Measurements from ENCODE around the gene CCT7.

CCT7 gene

DNA sequence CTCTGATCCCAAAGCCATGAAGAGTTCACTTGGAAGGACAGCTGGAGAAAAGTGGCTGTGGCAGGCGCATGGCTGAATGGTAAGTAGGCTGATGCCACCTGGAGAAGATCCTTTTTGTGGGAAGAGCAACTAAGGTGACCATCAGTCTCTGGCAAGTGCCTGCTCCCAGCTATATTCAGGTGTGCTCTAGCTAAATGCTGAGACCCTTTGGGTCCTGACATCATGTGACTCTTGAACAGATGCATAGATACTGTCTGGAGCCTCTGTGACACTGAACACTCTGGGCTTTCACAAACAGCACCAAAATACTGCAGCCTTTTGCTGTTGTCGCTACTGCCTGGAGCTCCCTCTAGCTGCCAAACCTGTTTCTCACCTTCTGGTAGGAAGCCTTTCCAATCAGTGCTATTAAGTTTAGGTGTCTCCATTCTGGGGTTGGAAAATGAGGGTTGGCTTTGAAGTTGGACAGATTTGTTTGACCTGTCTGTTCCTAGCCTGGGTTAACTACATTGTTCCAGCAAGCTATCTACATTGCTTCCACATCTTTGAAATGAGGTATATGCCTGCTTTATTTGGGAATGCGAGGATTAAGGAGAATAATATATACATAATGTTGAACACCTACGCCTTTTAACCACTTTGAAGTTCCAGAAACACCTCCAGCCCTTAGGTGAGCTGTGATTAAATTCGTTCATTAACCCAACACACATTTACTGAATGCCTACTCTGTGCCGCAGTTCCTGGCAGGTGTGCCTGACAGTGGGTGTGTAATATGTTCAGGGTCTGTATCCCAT lies 56.1 kb downstream of the CCT7 start:
- H3K27ac Mint-ChIP-seq = no peak overlapping the region
- ATAC-seq = no peak
- H3K4me3 Mint-ChIP-seq = no peak overlapping the region
- H3K9me3 Mint-ChIP-seq = no peaks in the 10 kb centered on the region
- H3K27me3 Mint-ChIP-seq = peaks cover 23% of the 10 kb centered on the region
- H3K36me3 Mint-ChIP-seq = no peaks in the 10 kb centered on the region
- peaks cover 32% of the 10 kb centered on the region for H3K4me1 Mint-ChIP-seq

DNA sequence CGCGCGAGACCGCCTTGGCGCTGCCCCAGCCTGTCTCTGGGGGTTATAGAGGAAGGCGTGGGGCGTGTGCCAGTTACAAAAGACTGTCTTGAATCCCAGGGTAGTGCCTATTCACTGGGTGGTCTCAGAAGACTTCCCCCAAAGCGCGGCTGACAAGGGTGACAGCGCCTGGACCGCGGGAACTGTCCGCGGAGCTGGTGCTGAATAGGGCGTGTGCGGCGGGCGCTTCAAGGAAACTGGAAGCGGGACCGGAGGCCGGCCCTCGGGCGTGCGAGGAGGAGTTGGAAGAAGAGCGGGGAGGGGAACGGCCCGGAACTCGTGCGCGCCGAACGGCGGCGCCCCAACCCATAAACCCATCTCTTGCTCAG lies 57.0 kb downstream of the CCT7 start:
- no peak for ATAC-seq
- H3K27me3 Mint-ChIP-seq = peaks cover 32% of the 10 kb centered on the region
- peak overlapping the region; percentile 51 for H3K27ac Mint-ChIP-seq
- H3K4me3 Mint-ChIP-seq = peak overlapping the region; percentile 75
- no peaks in the 10 kb centered on the region for H3K36me3 Mint-ChIP-seq
- peaks cover 24% of the 10 kb centered on the region for H3K4me1 Mint-ChIP-seq
- no peaks in the 10 kb centered on the region for H3K9me3 Mint-ChIP-seq

DNA sequence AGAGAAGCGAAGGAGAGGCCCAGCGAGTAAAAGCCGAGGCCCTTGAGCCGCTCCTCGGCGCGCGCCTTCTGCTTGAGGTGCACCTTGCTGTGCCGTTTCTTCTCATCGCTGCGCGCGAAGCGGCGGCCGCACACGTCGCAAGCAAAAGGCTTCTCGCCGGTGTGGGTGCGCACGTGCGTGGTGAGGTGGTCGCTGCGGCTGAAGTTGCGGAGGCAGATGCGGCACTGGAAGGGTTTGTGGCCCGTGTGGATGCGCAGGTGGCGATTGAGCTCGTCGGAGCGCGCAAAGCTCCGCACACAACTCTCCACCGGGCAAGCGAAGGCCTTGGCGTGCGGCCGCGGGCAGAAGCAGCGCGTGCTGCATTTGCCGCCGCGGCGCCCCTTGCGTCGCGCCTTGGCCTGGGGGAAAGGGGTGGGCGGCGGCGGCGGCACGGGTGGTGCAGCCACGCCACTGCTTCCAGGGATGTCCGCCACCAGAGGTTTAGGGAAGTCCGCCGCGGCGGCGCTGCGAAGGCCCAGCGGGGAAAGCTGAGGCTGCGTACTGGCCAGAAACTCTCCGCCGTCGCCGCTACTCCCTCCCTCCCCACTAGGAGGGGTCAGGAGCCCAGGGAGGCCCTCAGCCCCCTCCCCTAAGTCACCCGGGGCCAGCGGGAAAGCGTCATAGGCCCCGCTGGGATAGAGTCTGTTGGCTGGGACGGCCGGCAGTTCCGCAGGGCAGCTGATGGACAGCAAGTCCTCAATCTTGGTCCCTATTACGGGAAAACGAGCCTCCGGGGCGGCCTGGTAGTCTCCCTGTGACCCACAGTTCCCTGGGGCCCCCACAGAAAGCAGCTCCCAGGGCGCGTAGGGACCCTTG lies 57.6 kb downstream of the CCT7 start:
- Mint-ChIP-seq H3K27me3 (peaks cover 38% of the 10 kb centered on the region), H3K36me3 (no peaks in the 10 kb centered on the region), H3K27ac (peak overlapping the region; percentile 51), H3K4me1 (peaks cover 18% of the 10 kb centered on the region), H3K9me3 (no peaks in the 10 kb centered on the region), H3K4me3 (peak overlapping the region; percentile 75)
- ATAC-seq = no peak

DNA sequence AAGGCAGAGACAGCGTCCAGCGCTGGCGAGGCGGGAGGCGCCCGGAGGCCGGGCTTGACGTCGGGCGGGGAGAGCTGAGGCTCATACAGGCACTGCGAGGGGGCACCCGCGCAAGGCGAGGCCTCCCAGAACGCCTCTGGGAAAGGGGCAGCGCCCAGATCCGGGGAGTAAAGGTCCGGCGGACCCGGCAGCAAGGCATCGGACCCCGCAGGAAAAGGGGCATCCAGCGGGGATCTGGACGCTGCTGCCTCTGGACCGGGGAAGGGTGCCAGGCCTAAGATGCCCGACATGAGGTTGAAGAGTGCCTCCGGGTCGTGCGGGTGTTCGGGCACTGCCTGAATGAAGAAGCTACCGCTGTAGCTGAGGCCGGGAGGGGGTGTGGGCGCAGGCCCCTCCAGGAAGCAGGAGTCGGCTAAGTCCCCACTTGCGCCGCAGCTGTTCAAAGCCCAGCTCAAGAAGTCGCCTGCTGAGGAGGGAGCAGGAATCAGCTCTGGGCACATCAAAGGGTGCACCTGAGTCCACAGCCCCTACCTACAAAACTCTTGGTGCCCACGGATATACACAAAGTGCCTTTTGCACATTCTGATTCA lies 58.3 kb downstream of the CCT7 start:
- peak overlapping the region; percentile 12 for H3K4me3 Mint-ChIP-seq
- peaks cover 15% of the 10 kb centered on the region for H3K4me1 Mint-ChIP-seq
- peaks cover 45% of the 10 kb centered on the region for H3K27me3 Mint-ChIP-seq
- H3K27ac Mint-ChIP-seq = no peak overlapping the region
- no peaks in the 10 kb centered on the region for H3K36me3 Mint-ChIP-seq
- ATAC-seq = no peak
- no peaks in the 10 kb centered on the region for H3K9me3 Mint-ChIP-seq

GRCh38 chr2:73292906-73293533 lies 58.9 kb downstream of the CCT7 start:
- no peaks in the 10 kb centered on the region for H3K9me3 Mint-ChIP-seq
- H3K36me3 Mint-ChIP-seq = no peaks in the 10 kb centered on the region
- H3K4me1 Mint-ChIP-seq = peaks cover 15% of the 10 kb centered on the region
- H3K27ac Mint-ChIP-seq = no peak overlapping the region
- H3K4me3 Mint-ChIP-seq = peak overlapping the region; percentile 84
- ATAC-seq = no peak
- peaks cover 51% of the 10 kb centered on the region for H3K27me3 Mint-ChIP-seq

DNA sequence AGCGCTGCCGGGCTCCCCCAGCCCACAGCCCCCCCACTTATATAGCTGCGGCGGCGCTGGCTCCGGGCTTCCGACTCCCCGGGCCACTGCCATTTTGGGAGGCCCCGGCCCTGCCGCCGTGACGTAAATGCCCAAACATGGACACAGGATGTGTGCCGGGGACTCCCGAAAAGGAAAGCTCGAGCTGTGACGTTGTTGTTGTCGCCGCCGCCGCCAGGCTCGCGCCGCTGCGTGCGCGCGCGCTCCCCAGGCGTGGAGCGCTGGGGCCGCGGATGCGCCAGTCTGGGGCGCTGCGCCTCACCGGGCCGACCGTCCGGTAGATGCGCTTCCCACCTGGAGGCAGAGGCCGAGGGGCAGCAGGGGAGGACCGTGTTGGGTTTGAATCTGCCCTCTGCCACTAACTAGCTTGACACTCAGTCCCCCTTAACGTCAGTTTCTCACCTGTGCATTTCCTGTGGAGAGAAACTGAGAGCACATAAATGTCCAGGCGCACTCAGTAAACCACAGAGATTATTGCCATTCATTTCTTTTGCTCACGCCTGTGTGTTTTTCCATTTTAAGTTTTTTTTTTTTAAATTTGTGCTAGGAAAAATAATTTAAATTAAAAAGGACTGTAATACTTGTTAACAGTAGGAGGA lies 59.5 kb downstream of the CCT7 start, which contains the start of gene EGR4:
TSS of gene EGR4 (minus strand) at position 15 of the 638 bp plus-strand sequence. CDS start 231 bp downstream, outside the sequence.
- no peaks in the 10 kb centered on the region for H3K36me3 Mint-ChIP-seq
- H3K27me3 Mint-ChIP-seq = peaks cover 58% of the 10 kb centered on the region
- no peaks in the 10 kb centered on the region for H3K9me3 Mint-ChIP-seq
- peak within 1 kb of the TSS; percentile 84 for H3K4me3 Mint-ChIP-seq
- no peak within 1 kb of the TSS for H3K27ac Mint-ChIP-seq
- peaks cover 15% of the 10 kb centered on the region for H3K4me1 Mint-ChIP-seq
- ATAC-seq = peak; percentile 95

- no peak overlapping the region for H3K27ac Mint-ChIP-seq
- peaks cover 15% of the 10 kb centered on the region for H3K4me1 Mint-ChIP-seq
- no peak overlapping the region for H3K4me3 Mint-ChIP-seq
- no peak for ATAC-seq
- no peaks in the 10 kb centered on the region for H3K9me3 Mint-ChIP-seq
- H3K27me3 Mint-ChIP-seq = peaks cover 59% of the 10 kb centered on the region
- no peaks in the 10 kb centered on the region for H3K36me3 Mint-ChIP-seq
Observed at GRCh38 chr2:73294239-73294638, 60.1 kb downstream of the CCT7 start.

DNA sequence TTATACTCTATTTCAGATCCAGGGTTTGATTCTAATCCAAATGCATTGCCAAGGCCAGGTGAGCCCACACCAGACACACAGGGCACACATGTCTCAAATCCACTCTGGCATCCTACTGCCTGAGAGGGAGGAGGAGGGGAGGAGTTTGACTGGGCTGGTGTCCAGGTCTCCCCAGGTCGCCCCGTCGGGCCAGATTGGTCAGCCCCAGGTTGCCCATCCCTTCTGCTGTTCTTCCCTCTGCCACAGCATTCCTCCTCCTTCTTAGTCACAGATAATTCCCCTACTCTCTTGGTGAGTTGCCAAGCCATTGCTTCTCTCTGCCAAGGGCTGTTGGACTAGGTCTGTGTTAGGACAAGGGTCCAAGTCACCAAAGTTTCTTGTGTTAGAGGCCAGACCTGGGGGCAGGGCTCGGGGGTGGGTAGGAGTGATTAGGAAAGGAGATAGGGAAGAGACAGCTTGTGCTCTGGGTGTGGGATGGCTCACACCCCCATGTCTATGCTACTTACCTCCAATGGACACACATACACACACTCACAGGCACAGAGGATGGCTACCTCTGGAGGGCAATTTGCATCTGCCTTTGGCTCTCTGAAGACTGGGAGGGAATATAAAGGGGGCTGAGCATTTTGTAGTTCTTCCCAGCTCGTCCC lies 61.8 kb downstream of the CCT7 start:
- H3K36me3 Mint-ChIP-seq = no peaks in the 10 kb centered on the region
- no peak overlapping the region for H3K4me3 Mint-ChIP-seq
- no peaks in the 10 kb centered on the region for H3K9me3 Mint-ChIP-seq
- no peak for ATAC-seq
- peaks cover 14% of the 10 kb centered on the region for H3K4me1 Mint-ChIP-seq
- no peak overlapping the region for H3K27ac Mint-ChIP-seq
- H3K27me3 Mint-ChIP-seq = peaks cover 71% of the 10 kb centered on the region

DNA sequence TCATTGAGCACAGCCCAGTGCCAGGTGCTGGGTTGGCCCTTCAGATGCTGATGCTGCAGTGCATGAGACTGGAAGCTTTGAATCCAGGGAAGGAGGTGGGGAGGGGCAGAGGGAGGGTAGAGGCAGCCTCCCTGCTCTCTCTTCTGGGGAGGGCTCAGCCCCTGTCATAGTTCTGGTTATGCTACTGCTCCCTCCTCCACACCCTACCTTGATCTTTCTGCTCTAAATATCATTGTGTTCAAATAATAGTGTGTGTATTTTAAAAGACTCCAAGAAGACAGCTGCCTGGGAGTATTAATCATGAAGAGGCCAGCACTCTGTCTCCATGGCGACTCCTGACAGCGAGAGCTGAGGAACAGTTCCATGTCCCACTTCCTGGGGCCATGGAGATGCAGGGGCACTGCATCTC lies 63.0 kb downstream of the CCT7 start:
- Mint-ChIP-seq H3K27me3 (peaks cover 71% of the 10 kb centered on the region), H3K36me3 (no peaks in the 10 kb centered on the region), H3K27ac (no peak overlapping the region), H3K4me1 (peaks cover 1% of the 10 kb centered on the region), H3K4me3 (no peak overlapping the region), H3K9me3 (no peaks in the 10 kb centered on the region)
- ATAC-seq = no peak

DNA sequence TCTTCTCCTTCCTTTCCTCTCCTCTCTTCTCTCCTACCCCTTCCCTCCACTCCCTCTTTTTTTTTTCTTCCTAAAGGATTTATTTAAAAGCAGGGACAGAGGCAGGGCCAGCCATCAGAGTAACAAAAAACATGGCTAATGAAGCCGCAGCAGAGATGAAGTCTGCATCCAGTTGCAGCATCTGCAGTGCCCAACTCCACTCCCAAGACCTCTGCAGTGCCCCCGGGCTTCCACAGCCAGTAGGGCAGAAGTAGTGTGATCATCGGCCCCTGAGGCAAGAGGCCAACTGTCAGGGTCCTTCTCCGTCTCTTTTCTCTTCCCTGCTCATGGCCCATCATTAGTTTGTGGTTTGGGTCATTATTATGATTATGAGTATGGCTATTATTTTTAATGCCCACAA lies 63.5 kb downstream of the CCT7 start:
- no peaks in the 10 kb centered on the region for H3K9me3 Mint-ChIP-seq
- H3K4me1 Mint-ChIP-seq = no peaks in the 10 kb centered on the region
- H3K36me3 Mint-ChIP-seq = no peaks in the 10 kb centered on the region
- no peak overlapping the region for H3K4me3 Mint-ChIP-seq
- no peak for ATAC-seq
- peaks cover 74% of the 10 kb centered on the region for H3K27me3 Mint-ChIP-seq
- no peak overlapping the region for H3K27ac Mint-ChIP-seq

DNA sequence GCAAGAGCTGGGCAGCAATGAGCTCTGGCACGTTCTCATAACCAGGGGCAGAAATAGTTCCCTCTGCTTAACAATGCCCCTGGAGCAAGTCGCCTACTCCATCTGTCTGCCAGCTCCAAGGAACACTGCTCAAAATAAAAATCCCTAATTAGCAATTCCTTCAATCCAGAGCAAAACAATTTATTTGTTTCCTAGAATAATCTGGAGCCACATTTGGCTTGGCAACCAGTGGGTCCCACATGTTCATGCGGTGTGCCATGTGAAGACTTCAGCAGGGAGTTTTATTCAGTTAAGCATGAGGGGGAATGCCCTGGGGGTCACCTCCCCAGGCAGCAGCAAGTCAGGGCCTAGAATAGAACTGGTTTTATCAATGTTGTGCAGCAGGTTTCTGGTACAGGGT lies 66.8 kb downstream of the CCT7 start:
- ATAC-seq = no peak
- H3K27me3 Mint-ChIP-seq = peaks cover 64% of the 10 kb centered on the region
- H3K4me1 Mint-ChIP-seq = no peaks in the 10 kb centered on the region
- no peak overlapping the region for H3K27ac Mint-ChIP-seq
- no peak overlapping the region for H3K4me3 Mint-ChIP-seq
- H3K9me3 Mint-ChIP-seq = no peaks in the 10 kb centered on the region
- no peaks in the 10 kb centered on the region for H3K36me3 Mint-ChIP-seq

- no peaks in the 10 kb centered on the region for H3K9me3 Mint-ChIP-seq
- H3K27me3 Mint-ChIP-seq = peaks cover 57% of the 10 kb centered on the region
- no peaks in the 10 kb centered on the region for H3K36me3 Mint-ChIP-seq
- no peak overlapping the region for H3K4me3 Mint-ChIP-seq
- no peak overlapping the region for H3K27ac Mint-ChIP-seq
- ATAC-seq = no peak
- no peaks in the 10 kb centered on the region for H3K4me1 Mint-ChIP-seq
Observed at GRCh38 chr2:73301636-73302035, 67.5 kb downstream of the CCT7 start.

All from stimulated activated memory B cell treated with anti-CD40 and anti-IgM and Interleukin-4, amounts not matched to agents 10 μg/mL and 1 μg/mL and 100 μg/mL, for 72 hours (primary cell).